Measurements from ENCODE around the gene TIMELESS.
"Not testable (repeated sequence)": the region's sequence is repeated elsewhere in the genome, so short reads cannot be mapped to it uniquely, and the experiment has no call there.

The TIMELESS gene

GRCh38 chr12:56493409-56494105 is 44.3 kb upstream of the TIMELESS start:
- DNase-seq; H4K20me1 ChIP-seq (ENCODE audit: insufficient read depth, low read length); H3K9ac ChIP-seq (ENCODE audit: low read depth, low read length): not testable (repeated sequence)

GRCh38 chr12:56490360-56490759 is 41.1 kb upstream of the TIMELESS start:
- H3K27me3 ChIP-seq (ENCODE audit: insufficient read depth, low read length, poor library complexity), result peaks cover 7% of the 10 kb centered on the region
- H3K4me1 ChIP-seq (ENCODE audit: insufficient read depth, low read length), result no peaks in the 10 kb centered on the region
- H3K4me2 ChIP-seq (ENCODE audit: insufficient read depth, low read length), result no peak overlapping the region
- no peak overlapping the region for H3K4me3 ChIP-seq (ENCODE audit: low read depth in 1 of 2, low read length in 2 of 2)
- DNase-seq (no peak), ATAC-seq (ENCODE audit: insufficient read depth, low read depth) (no peak)
- no peaks in the 10 kb centered on the region for H3K9me3 ChIP-seq (ENCODE audit: insufficient read depth, low read length, severe bottlenecking)
- no peaks in the 10 kb centered on the region for H3K36me3 ChIP-seq (ENCODE audit: insufficient read depth, low read length)
- H3K27ac ChIP-seq (ENCODE audit: low read length), result no peak overlapping the region
- no peaks in the 10 kb centered on the region for H4K20me1 ChIP-seq (ENCODE audit: insufficient read depth, low read length)
- H3K79me2 ChIP-seq (ENCODE audit: insufficient read depth, low read length), result no peaks in the 10 kb centered on the region
- H2AFZ ChIP-seq (ENCODE audit: low read depth, low read length), result no peak overlapping the region
- no peak overlapping the region for H3K9ac ChIP-seq (ENCODE audit: low read depth, low read length)
- TF ChIP-seq EZH2 (IDR thresholded peaks at IDR 0.05; ENCODE audit: borderline replicate concordance, low read depth, low read length, severe bottlenecking), result no peak
- TF ChIP-seq, protein P1, sequence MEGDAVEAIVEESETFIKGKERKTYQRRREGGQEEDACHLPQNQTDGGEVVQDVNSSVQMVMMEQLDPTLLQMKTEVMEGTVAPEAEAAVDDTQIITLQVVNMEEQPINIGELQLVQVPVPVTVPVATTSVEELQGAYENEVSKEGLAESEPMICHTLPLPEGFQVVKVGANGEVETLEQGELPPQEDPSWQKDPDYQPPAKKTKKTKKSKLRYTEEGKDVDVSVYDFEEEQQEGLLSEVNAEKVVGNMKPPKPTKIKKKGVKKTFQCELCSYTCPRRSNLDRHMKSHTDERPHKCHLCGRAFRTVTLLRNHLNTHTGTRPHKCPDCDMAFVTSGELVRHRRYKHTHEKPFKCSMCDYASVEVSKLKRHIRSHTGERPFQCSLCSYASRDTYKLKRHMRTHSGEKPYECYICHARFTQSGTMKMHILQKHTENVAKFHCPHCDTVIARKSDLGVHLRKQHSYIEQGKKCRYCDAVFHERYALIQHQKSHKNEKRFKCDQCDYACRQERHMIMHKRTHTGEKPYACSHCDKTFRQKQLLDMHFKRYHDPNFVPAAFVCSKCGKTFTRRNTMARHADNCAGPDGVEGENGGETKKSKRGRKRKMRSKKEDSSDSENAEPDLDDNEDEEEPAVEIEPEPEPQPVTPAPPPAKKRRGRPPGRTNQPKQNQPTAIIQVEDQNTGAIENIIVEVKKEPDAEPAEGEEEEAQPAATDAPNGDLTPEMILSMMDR (IDR thresholded peaks at IDR 0.05; ENCODE audit: borderline replicate concordance, extremely low read depth, low read length, poor library complexity, severe bottlenecking), result no peak

More at GRCh38 chr12:56493409-56494105, 44.3 kb upstream of the TIMELESS start:
- not testable (repeated sequence) for H3K36me3 ChIP-seq (ENCODE audit: insufficient read depth, low read length); ATAC-seq (ENCODE audit: insufficient read depth, low read depth); H3K4me2 ChIP-seq (ENCODE audit: insufficient read depth, low read length); H3K27me3 ChIP-seq (ENCODE audit: insufficient read depth, low read length, poor library complexity); H3K9me3 ChIP-seq (ENCODE audit: insufficient read depth, low read length, severe bottlenecking); H2AFZ ChIP-seq (ENCODE audit: low read depth, low read length); H3K4me3 ChIP-seq (ENCODE audit: low read depth in 1 of 2, low read length in 2 of 2); H3K27ac ChIP-seq (ENCODE audit: low read length); H3K79me2 ChIP-seq (ENCODE audit: insufficient read depth, low read length); H3K4me1 ChIP-seq (ENCODE audit: insufficient read depth, low read length)

GRCh38 chr12:56488041-56488955 is 39.1 kb upstream of the TIMELESS start, which contains the start of gene GLS2:
Gene GLS2 (minus strand): TSS chr12:56488161. CDS start chr12:56488118, 43 bp downstream.
- H2AFZ ChIP-seq (ENCODE audit: low read depth, low read length), result no peak within 1 kb of the TSS
- peaks cover 7% of the 10 kb centered on the region for H3K27me3 ChIP-seq (ENCODE audit: insufficient read depth, low read length, poor library complexity)
- TF ChIP-seq, protein P1 (IDR thresholded peaks at IDR 0.05; ENCODE audit: borderline replicate concordance, extremely low read depth, low read length, poor library complexity, severe bottlenecking), result no peak
- no peak for TF ChIP-seq EZH2 (IDR thresholded peaks at IDR 0.05; ENCODE audit: borderline replicate concordance, low read depth, low read length, severe bottlenecking)
- H4K20me1 ChIP-seq (ENCODE audit: insufficient read depth, low read length), result no peaks in the 10 kb centered on the region
- H3K36me3 ChIP-seq (ENCODE audit: insufficient read depth, low read length), result no peaks in the 10 kb centered on the region
- H3K27ac ChIP-seq (ENCODE audit: low read length), result no peak within 1 kb of the TSS
- no peaks in the 10 kb centered on the region for H3K4me1 ChIP-seq (ENCODE audit: insufficient read depth, low read length)
- H3K4me3 ChIP-seq (ENCODE audit: low read depth in 1 of 2, low read length in 2 of 2), result no peak within 1 kb of the TSS
- H3K9me3 ChIP-seq (ENCODE audit: insufficient read depth, low read length, severe bottlenecking), result no peaks in the 10 kb centered on the region
- peak; percentile 53 for ATAC-seq (ENCODE audit: insufficient read depth, low read depth)
- DNase-seq, result no peak
- H3K4me2 ChIP-seq (ENCODE audit: insufficient read depth, low read length), result no peak within 1 kb of the TSS
- no peaks in the 10 kb centered on the region for H3K79me2 ChIP-seq (ENCODE audit: insufficient read depth, low read length)
- H3K9ac ChIP-seq (ENCODE audit: low read depth, low read length), result no peak within 1 kb of the TSS
